ENCODE results near the gene SPATS1. TPM values are rescaled to one million over a fixed set of nuclear protein-coding genes. Genes with fewer than 3 reads are reported as not detected.
"Not testable (repeated sequence)": the region's sequence is repeated elsewhere in the genome, so short reads cannot be mapped to it uniquely, and the experiment has no call there.

SPATS1 gene
- total RNA-seq, 2 experiments from 2014 or later = not detected

DNA sequence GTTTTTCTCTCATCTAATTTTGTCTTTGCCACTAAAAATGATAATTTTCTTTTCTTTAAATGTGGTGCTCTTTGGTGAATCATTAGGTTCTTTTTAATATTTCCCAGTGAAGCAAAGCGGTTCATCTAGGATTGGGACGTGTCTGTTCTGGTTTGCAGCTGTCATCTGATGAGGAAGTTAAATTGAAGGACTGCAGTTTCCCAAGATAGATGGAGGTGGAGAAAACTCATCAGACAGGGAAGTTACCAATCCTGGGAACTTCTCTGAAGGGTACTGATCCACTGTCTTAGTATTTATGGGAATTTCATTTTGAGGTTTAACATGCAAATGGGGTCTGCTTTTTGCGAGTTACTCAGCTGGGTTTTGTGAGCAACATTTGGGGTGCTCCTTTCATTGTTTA, 26.9 kb upstream of the SPATS1 start:
- Mint-ChIP-seq H3K4me3 (no peak overlapping the region), H3K27me3 (peaks cover 23% of the 10 kb centered on the region), H3K36me3 (ENCODE audit: low read depth) (peaks cover 6% of the 10 kb centered on the region), H3K4me1 (peaks cover 21% of the 10 kb centered on the region), H3K27ac (no peak overlapping the region), H3K9me3 (no peaks in the 10 kb centered on the region)
- POLR2A ChIA-PET = no interaction called here
- no peak for DNase-seq
- CTCF ChIA-PET = no interaction called here

DNA sequence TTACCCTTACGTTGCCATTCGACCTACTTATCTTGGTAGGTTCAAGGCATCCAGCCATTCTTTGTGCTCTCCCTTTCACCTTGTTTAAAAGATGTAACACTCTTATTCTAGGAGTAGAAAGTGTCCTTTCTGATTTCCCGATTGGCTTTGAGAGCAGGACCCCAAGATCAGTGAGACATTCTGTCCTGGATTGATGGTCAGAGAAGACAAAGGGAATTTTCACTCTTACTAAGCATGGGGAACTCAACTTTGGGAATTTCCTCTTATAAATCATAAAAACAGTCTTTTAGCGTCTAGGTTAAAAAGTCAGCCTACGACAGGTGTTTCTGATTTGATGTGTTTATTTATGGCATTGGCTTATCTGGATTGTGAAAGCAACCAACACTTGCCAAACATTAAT, 26.5 kb upstream of the SPATS1 start:
- ChIA-PET POLR2A (no interaction called here), CTCF (no interaction called here)
- no peak for DNase-seq
- H3K4me3 Mint-ChIP-seq = no peak overlapping the region
- peaks cover 5% of the 10 kb centered on the region for H3K36me3 Mint-ChIP-seq (ENCODE audit: low read depth)
- H3K27ac Mint-ChIP-seq = no peak overlapping the region
- H3K9me3 Mint-ChIP-seq = no peaks in the 10 kb centered on the region
- H3K4me1 Mint-ChIP-seq = peaks cover 20% of the 10 kb centered on the region
- peaks cover 24% of the 10 kb centered on the region for H3K27me3 Mint-ChIP-seq

DNA sequence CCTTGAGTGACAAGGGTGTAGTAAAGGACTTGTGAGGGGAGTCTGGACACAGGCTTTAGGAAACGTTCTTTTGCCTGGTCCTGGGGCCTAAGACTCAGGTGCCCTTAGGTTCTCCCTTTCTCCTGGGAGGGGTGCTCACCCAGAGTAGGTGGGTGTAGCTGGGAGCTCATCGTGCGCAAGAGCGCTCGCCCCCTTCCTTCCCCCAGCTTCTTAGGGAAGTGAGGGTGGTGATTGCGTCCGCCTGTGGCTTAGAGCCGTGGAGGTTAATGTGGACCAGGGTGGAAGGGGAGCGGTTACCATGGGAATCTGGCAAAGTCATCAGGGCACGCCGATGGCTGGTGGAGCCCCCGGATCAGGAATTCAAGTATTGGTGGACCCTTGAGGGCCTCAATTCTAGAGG, 26.0 kb upstream of the SPATS1 start:
- DNase-seq = no peak
- Mint-ChIP-seq H3K27me3 (peaks cover 24% of the 10 kb centered on the region), H3K9me3 (no peaks in the 10 kb centered on the region), H3K36me3 (ENCODE audit: low read depth) (peaks cover 3% of the 10 kb centered on the region), H3K4me1 (peaks cover 16% of the 10 kb centered on the region), H3K4me3 (no peak overlapping the region), H3K27ac (no peak overlapping the region)
- POLR2A ChIA-PET = no interaction called here
- CTCF ChIA-PET = no interaction called here

DNA sequence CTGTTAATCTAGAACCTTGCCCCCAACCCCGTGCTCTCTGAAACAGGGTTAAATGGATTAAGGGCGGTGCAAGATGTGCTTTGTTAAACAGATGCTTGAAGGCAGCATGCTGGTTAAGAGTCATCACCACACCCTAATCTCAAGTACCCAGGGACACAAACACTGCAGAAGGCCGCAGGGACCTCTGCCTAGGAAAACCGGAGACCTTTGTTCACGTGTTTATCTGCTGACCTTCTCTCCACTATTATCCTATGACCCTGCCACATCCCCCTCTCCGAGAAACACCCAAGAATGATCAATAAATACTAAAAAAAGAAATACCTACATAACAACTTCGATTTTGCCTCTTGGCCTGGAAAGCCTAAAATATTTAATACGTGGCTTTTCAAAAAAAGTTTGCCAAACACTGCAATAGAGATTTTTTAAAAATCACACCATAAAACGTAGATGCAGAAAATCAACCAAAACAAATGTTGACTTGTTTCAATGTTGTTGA, 25.3 kb upstream of the SPATS1 start:
- H3K4me3 Mint-ChIP-seq; H3K36me3 Mint-ChIP-seq (ENCODE audit: low read depth); CTCF ChIA-PET; H3K9me3 Mint-ChIP-seq; POLR2A ChIA-PET; DNase-seq; H3K4me1 Mint-ChIP-seq; H3K27ac Mint-ChIP-seq: not testable (repeated sequence)
- H3K27me3 Mint-ChIP-seq = peaks cover 24% of the 10 kb centered on the region

DNA sequence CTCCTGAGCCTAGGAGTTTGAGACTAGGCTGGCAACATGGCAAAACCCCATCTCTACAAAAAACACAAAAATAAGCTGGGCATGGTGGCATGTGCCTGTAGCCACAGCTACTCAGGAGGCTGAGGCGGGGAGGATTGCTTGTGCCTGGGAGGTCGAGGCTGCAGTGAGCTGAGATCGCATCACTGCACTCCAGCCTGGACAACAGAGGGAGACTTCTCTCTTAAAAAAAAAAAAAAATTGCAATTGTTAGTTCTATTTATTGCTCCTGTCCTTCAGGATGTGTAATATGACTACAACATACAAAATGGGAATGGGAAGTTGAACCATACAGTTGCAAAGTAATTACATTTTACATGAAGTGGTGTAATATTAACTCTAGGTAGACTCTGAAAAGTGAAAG, 21.2 kb upstream of the SPATS1 start:
- H3K36me3 Mint-ChIP-seq (ENCODE audit: low read depth) = no peaks in the 10 kb centered on the region
- H3K27ac Mint-ChIP-seq = no peak overlapping the region
- ChIA-PET POLR2A (no interaction called here), CTCF (interaction anchor here (1.0 kb wide), 1 partner anchor 47 kb away, joined by 3 read pairs; no protein-coding TSS in a partner anchor)
- no peak overlapping the region for H3K4me3 Mint-ChIP-seq
- H3K27me3 Mint-ChIP-seq = peaks cover 29% of the 10 kb centered on the region
- H3K9me3 Mint-ChIP-seq = no peaks in the 10 kb centered on the region
- H3K4me1 Mint-ChIP-seq = no peaks in the 10 kb centered on the region
- no peak for DNase-seq

DNA sequence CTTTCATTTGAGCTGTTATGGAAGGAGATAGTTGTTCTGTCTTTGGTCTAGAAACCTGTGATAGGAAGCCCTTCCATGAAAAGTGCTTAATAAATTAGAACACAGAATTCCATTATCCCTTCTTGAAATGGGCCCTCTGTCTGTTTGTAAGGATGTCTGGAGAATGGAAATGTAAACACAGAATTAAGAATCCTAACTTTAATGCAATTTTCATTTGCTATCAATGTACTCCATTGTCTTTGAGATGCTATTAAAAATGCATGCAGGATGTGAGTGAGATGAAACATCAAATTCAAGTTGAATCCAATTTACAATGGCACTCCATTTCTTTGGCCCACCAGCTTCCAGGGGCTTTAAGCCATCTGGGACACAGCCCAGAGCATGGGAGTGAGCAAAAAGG, 15.4 kb upstream of the SPATS1 start:
- no peak overlapping the region for H3K27ac Mint-ChIP-seq

DNA sequence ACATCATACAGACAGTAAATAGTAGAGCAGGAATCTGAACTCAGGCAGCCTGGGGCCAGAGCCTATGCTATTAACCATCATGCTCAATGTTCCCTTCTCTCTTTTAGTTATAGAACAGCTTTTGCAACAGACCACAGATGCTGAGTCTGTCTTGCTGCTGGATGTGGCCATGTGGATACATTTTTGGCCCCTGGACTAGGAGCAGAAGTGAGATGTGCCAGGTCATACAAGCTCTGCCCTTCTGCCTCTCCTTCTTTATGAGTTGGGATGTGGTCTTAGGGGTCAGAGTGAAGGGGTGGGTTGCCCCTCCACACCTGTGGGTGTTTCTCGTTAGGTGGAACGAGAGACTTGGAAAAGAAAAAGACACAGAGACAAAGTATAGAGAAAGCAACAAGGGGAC, 14.7 kb upstream of the SPATS1 start:
- Mint-ChIP-seq H3K4me1 (no peaks in the 10 kb centered on the region), H3K9me3 (no peaks in the 10 kb centered on the region), H3K36me3 (ENCODE audit: low read depth) (no peaks in the 10 kb centered on the region), H3K4me3 (no peak overlapping the region), H3K27ac (no peak overlapping the region), H3K27me3 (peaks cover 31% of the 10 kb centered on the region)
- ChIA-PET CTCF (no interaction called here), POLR2A (no interaction called here)
- no peak for DNase-seq

More for the DNA sequence above, 15.4 kb upstream of the SPATS1 start:
- CTCF ChIA-PET = interaction anchor here (1.0 kb wide), 1 partner anchor 12 kb away, joined by 3 read pairs; no protein-coding TSS in a partner anchor
- Mint-ChIP-seq H3K4me1 (no peaks in the 10 kb centered on the region), H3K36me3 (ENCODE audit: low read depth) (no peaks in the 10 kb centered on the region), H3K27me3 (peaks cover 31% of the 10 kb centered on the region), H3K9me3 (no peaks in the 10 kb centered on the region), H3K4me3 (no peak overlapping the region)
- no peak for DNase-seq
- POLR2A ChIA-PET = no interaction called here

DNA sequence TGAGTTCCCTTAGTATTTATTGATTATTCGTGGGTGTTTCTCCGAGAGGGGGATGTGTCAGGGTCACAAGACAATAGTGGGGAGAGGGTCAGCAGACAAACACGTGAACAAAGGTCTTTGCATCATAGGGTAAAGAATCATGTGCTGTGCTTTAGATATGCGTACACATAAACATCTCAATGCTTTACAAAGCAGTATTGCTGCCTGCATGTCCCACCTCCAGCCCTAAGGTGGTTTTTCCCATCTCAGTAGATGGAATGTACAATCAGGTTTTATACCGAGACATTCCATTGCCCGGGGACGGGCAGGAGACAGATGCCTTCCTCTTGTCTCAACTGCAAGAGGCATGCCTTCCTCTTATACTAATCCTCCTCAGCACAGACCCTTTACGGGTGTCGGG, 14.2 kb upstream of the SPATS1 start:
- peaks cover 29% of the 10 kb centered on the region for H3K27me3 Mint-ChIP-seq
- H3K27ac Mint-ChIP-seq; H3K9me3 Mint-ChIP-seq; H3K4me1 Mint-ChIP-seq; H3K36me3 Mint-ChIP-seq (ENCODE audit: low read depth); DNase-seq; POLR2A ChIA-PET; H3K4me3 Mint-ChIP-seq: not testable (repeated sequence)
- CTCF ChIA-PET = interaction anchor here (1.7 kb wide), 1 partner anchor 14 kb away, joined by 7 read pairs; the partner anchor contains the start of gene SPATS1

DNA sequence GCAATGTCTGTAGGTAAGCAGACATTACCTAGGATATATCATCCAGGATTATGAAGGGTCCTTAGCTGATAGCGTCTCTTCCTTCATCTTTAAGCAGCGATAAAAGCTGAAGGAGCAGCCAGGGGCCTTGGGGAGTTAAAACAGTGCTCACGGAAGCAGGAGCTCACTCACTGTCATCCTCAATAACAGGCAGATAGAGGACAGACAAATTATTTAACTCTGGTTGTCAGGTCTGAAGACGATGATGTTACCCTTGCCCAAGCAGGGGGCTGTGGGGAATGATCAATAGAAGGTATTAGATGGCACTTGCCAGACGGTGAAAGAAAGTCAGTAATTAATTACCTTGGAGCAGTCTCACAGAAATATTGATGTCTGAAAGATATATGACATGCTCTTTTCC, 12.6 kb upstream of the SPATS1 start:
- ChIA-PET CTCF (interaction anchor here (1.2 to 1.7 kb wide), 2 partner anchors 12 to 66 kb away, joined by 3 to 7 read pairs; partner anchors contain the start of gene SPATS1), POLR2A (no interaction called here)
- DNase-seq = no peak
- H3K4me1 Mint-ChIP-seq = no peaks in the 10 kb centered on the region
- H3K9me3 Mint-ChIP-seq = no peaks in the 10 kb centered on the region
- no peaks in the 10 kb centered on the region for H3K36me3 Mint-ChIP-seq (ENCODE audit: low read depth)
- H3K4me3 Mint-ChIP-seq = no peak overlapping the region
- H3K27me3 Mint-ChIP-seq = peaks cover 31% of the 10 kb centered on the region
- no peak overlapping the region for H3K27ac Mint-ChIP-seq

DNA sequence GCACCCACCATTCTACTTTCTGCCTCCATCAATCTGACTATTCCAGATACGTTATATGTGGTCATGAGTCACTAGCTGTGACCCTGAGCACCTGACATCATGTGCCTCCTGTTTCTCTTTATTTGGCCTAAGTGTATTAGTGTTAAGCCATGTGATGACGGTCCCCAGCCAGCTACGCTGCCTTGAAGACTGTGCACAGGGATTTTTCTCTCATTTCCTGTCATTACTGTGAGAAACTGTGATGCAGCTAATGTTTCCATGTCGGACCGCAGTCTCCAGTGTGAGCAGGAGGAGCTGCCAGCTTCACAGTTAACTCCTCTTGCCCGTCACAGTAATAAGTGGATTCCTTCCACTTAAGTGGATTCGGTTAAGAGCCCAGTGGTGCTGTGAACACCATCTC, 9.9 kb upstream of the SPATS1 start:
- POLR2A ChIA-PET = no interaction called here
- H3K36me3 Mint-ChIP-seq (ENCODE audit: low read depth) = no peaks in the 10 kb centered on the region
- CTCF ChIA-PET = interaction anchor here (0.9 to 1.8 kb wide), 4 partner anchors 9 to 66 kb away, joined by 3 to 7 read pairs (median 5); partner anchors contain the start of gene AARS2
- H3K27ac Mint-ChIP-seq = no peak overlapping the region
- DNase-seq = no peak
- H3K27me3 Mint-ChIP-seq = peaks cover 32% of the 10 kb centered on the region
- H3K9me3 Mint-ChIP-seq = no peaks in the 10 kb centered on the region
- H3K4me1 Mint-ChIP-seq = no peaks in the 10 kb centered on the region
- H3K4me3 Mint-ChIP-seq = no peak overlapping the region

DNA sequence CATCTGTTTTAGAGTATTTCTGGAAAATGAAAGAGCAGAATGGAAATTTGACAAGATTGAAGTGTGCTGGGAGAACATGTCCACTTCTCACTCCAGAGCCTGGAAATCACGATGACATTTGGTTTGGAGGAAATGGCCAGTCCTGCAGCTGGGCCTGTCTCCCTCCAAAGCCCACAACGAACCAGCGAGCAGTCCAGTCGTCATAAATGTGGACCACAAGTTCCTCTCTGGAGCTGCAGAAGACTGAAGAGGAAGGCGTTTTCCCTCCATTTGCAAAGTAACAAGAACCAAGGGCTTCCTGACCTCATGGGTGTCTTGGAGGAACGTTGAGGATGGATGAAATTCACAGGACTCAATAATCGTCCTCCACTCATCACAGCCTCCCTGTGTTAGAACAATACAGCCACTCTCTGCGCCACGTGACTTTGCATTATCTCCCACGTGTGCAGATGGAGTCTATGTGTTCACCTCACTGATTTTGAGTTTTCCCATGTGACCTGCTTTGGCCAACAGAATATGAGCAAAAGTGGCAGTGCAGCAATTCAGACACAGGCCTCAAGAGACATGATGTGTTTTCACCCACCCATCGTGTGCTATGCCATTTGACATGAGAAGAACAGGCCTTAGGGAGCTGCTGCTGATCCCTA, 9.1 kb upstream of the SPATS1 start:
- Mint-ChIP-seq H3K4me1 (no peaks in the 10 kb centered on the region), H3K4me3 (no peak overlapping the region), H3K36me3 (ENCODE audit: low read depth) (no peaks in the 10 kb centered on the region), H3K27me3 (peaks cover 25% of the 10 kb centered on the region), H3K27ac (no peak overlapping the region), H3K9me3 (no peaks in the 10 kb centered on the region)
- CTCF ChIA-PET = interaction anchor here (0.9 to 1.8 kb wide), 3 partner anchors 21 to 67 kb away, joined by 3 to 7 read pairs (median 3); partner anchors contain the start of gene AARS2
- no peak for DNase-seq
- POLR2A ChIA-PET = no interaction called here

DNA sequence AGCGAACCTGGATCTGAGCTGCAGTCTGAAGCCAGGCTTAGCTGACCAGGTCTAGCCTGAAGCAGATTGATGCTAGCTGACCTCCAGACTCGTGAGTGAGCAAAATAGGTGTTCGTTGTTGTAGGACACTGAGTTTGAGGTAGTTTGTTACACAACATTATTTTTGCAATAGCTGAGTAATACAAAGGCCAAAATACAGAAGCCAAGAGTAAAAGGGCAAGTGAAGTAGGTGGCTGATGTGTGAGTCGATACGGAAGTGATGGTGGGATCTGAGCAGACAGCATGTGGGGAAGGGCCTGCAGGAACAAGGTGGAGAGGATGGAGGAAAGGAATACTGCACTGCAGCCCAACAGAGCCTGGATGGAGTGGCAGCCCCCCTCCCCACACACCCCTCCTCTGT, 8.5 kb upstream of the SPATS1 start:
- Mint-ChIP-seq H3K27me3 (peaks cover 20% of the 10 kb centered on the region), H3K4me3 (no peak overlapping the region), H3K27ac (no peak overlapping the region), H3K36me3 (ENCODE audit: low read depth) (no peaks in the 10 kb centered on the region), H3K4me1 (no peaks in the 10 kb centered on the region), H3K9me3 (no peaks in the 10 kb centered on the region)
- ChIA-PET POLR2A (no interaction called here), CTCF (interaction anchor here (0.9 kb wide), 1 partner anchor 21 kb away, joined by 3 read pairs; the partner anchor contains the start of gene AARS2)
- no peak for DNase-seq

DNA sequence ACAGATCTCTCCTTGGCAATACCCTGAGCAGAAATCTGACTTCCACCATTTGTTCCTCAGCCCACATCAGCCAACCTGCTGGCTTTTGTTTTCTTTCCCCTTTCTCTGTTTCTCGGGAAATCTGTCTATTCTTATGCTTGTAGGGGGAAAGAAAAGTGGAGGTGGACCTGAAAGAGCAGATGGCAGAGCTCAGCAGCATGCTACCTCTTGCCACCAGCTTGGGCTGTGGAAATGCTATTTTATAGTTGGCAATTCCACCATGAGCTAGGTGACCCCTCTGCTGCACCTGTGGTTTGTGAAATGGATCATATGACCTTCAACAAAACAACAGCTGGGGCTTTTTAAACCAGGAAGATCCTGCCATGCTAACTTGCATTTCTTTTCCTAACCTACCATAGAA, 6.8 kb upstream of the SPATS1 start:
- H3K4me1 Mint-ChIP-seq = no peaks in the 10 kb centered on the region
- no peak overlapping the region for H3K4me3 Mint-ChIP-seq
- peaks cover 13% of the 10 kb centered on the region for H3K27me3 Mint-ChIP-seq
- no peaks in the 10 kb centered on the region for H3K9me3 Mint-ChIP-seq
- ChIA-PET POLR2A (no interaction called here), CTCF (interaction anchor here (1.2 kb wide), 1 partner anchor 32 kb away, joined by 3 read pairs; no protein-coding TSS in a partner anchor)
- no peak for DNase-seq
- no peak overlapping the region for H3K27ac Mint-ChIP-seq
- no peaks in the 10 kb centered on the region for H3K36me3 Mint-ChIP-seq (ENCODE audit: low read depth)
